WTC11 (cell line): ENCODE data around the gene TAF6. TPM values are rescaled to one million over a fixed set of nuclear protein-coding genes. Genes with fewer than 3 reads are reported as not detected.

Experiments used
- CREM ChIP-seq: sonication (generic); formaldehyde crosslinking; IDR thresholded peaks from 2 replicates; pipeline ENCODE4 v1.8.1; 2022; ENCODE audit warnings: mild to moderate bottlenecking, missing genetic modification reagents, moderate library complexity
- E2F5 ChIP-seq: sonication (generic); formaldehyde crosslinking; IDR thresholded peaks from 2 replicates; pipeline ENCODE4 v1.8.1; 2022; ENCODE audit warnings: mild to moderate bottlenecking, moderate library complexity, missing genetic modification reagents
- ETV6 ChIP-seq: sonication (generic); formaldehyde crosslinking; IDR thresholded peaks from 2 replicates; pipeline ENCODE4 v1.8.1; 2022; ENCODE audit warnings: mild to moderate bottlenecking, missing genetic modification reagents
- FOXK1 ChIP-seq: sonication (generic); formaldehyde crosslinking; IDR thresholded peaks from 2 replicates; pipeline ENCODE4 v1.8.0; 2022; ENCODE audit warnings: mild to moderate bottlenecking, moderate library complexity, missing genetic modification reagents
- MAX ChIP-seq: sonication (generic); formaldehyde crosslinking; IDR thresholded peaks from 2 replicates; pipeline ENCODE4 v1.8.0; 2022; ENCODE audit warnings: mild to moderate bottlenecking, missing genetic modification reagents
- SMAD3 ChIP-seq: sonication (generic); formaldehyde crosslinking; IDR thresholded peaks from 2 replicates; pipeline ENCODE4 v1.8.0; 2022; ENCODE audit warnings: missing genetic modification reagents, mild to moderate bottlenecking, borderline replicate concordance
- ZNF232 ChIP-seq: sonication (generic); formaldehyde crosslinking; IDR thresholded peaks from 2 replicates; pipeline ENCODE4 v1.8.0; 2022; ENCODE audit warnings: mild to moderate bottlenecking, missing genetic modification reagents
- ZNF263 ChIP-seq: sonication (generic); formaldehyde crosslinking; IDR thresholded peaks from 2 replicates; pipeline ENCODE4 v1.8.1; 2022; ENCODE audit warnings: low read depth, mild to moderate bottlenecking, moderate library complexity, missing genetic modification reagents
- ZSCAN18 ChIP-seq: fragments of 250-450 bp; sonication (Bioruptor Pico); IDR thresholded peaks from 2 replicates; pipeline ENCODE4 v2.1.2; 2022; ENCODE audit warnings: mild to moderate bottlenecking, moderate library complexity
- total RNA-seq: library from RNA; stranded (reverse); gene quantifications from 3 replicates; pipeline ENCODE4 v1.2.3, GENCODE V29; 2021
- TF ChIP-seq, protein P1 (sequence below): fragments of 250-450 bp; sonication (Bioruptor Pico); conservative IDR thresholded peaks from 2 replicates; pipeline ENCODE4 v1.9.0; 2021; ENCODE audit warnings: mild to moderate bottlenecking
- TF ChIP-seq, protein P2 (sequence below): sonication (generic); formaldehyde crosslinking; IDR thresholded peaks from 2 replicates; pipeline ENCODE4 v1.8.1; 2023; ENCODE audit warnings: mild to moderate bottlenecking, moderate library complexity, missing genetic modification reagents
- TF ChIP-seq, protein P3 (sequence below): fragments of 250-450 bp; sonication (Bioruptor Pico); IDR thresholded peaks from 2 replicates; pipeline ENCODE4 v1.8.0; 2021; ENCODE audit warnings: mild to moderate bottlenecking
- TF ChIP-seq, protein P4 (sequence below): sonication (generic); formaldehyde crosslinking; IDR thresholded peaks from 2 replicates; pipeline ENCODE4 v1.8.1; 2022; ENCODE audit warnings: missing genetic modification reagents, borderline replicate concordance

Gene TAF6
- total RNA-seq, 1 experiment from 2014 or later: 121 TPM

GRCh38 chr7:100126931-100127865 is 8.0 kb upstream of the TAF6 start, which contains the start of gene MBLAC1 (continued):
- TF ChIP-seq, protein P1, sequence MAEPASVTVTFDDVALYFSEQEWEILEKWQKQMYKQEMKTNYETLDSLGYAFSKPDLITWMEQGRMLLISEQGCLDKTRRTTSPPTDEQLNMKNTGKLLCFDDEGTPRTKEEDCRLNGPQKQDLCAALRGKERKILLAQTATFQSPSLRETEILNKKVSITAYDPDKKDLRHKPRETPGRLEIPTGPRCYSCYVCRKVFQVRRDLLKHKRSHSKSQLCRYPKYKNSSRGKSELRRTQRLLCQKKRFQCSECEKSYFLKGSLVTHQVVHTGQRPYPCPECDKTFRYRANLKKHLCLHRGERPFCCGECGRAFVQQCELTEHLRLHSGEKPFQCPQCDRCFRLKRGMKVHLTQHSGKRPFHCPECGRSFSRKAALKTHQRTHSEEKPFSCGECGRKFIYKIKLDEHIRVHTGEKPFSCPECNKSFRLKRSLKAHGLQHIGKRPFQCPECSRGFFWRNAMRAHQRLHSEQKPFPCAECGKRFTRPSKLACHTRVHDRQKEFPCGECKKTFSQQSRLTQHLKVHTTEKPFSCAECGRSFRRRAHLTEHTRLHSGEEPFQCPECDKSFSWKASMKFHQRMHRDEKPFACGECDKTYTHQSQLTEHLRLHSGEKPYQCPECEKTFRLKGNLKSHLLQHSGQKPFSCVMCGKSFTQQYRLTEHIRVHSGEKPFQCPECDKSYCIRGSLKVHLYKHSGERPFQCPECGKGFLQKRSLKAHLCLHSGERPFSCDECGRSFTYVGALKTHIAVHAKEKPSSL (CRISPR knock-in tag): no peak
- TF ChIP-seq, protein P2, sequence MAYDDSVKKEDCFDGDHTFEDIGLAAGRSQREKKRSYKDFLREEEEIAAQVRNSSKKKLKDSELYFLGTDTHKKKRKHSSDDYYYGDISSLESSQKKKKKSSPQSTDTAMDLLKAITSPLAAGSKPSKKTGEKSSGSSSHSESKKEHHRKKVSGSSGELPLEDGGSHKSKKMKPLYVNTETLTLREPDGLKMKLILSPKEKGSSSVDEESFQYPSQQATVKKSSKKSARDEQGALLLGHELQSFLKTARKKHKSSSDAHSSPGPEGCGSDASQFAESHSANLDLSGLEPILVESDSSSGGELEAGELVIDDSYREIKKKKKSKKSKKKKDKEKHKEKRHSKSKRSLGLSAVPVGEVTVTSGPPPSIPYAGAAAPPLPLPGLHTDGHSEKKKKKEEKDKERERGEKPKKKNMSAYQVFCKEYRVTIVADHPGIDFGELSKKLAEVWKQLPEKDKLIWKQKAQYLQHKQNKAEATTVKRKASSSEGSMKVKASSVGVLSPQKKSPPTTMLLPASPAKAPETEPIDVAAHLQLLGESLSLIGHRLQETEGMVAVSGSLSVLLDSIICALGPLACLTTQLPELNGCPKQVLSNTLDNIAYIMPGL (CRISPR knock-in tag): peak; percentile 92
- no peak for TF ChIP-seq ZSCAN18 (CRISPR knock-in tag)
- TF ChIP-seq, protein P3, sequence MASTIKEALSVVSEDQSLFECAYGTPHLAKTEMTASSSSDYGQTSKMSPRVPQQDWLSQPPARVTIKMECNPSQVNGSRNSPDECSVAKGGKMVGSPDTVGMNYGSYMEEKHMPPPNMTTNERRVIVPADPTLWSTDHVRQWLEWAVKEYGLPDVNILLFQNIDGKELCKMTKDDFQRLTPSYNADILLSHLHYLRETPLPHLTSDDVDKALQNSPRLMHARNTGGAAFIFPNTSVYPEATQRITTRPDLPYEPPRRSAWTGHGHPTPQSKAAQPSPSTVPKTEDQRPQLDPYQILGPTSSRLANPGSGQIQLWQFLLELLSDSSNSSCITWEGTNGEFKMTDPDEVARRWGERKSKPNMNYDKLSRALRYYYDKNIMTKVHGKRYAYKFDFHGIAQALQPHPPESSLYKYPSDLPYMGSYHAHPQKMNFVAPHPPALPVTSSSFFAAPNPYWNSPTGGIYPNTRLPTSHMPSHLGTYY: peak; percentile 23; the same call in 1 of the 2 replicates
- no peak for TF ChIP-seq ZNF263
- TF ChIP-seq CREM (CRISPR knock-in tag): peak; percentile 61; the same call in 1 of the 2 replicates
- TF ChIP-seq ZNF232 (CRISPR knock-in tag): no peak
- TF ChIP-seq FOXK1 (CRISPR knock-in tag): peak; percentile 12; the same call in 1 of the 2 replicates
- TF ChIP-seq E2F5 (CRISPR knock-in tag): peak; percentile 23; the same call in 1 of the 2 replicates
- peak; percentile 60; the same call in 1 of the 2 replicates for TF ChIP-seq ETV6
- TF ChIP-seq, protein P4, sequence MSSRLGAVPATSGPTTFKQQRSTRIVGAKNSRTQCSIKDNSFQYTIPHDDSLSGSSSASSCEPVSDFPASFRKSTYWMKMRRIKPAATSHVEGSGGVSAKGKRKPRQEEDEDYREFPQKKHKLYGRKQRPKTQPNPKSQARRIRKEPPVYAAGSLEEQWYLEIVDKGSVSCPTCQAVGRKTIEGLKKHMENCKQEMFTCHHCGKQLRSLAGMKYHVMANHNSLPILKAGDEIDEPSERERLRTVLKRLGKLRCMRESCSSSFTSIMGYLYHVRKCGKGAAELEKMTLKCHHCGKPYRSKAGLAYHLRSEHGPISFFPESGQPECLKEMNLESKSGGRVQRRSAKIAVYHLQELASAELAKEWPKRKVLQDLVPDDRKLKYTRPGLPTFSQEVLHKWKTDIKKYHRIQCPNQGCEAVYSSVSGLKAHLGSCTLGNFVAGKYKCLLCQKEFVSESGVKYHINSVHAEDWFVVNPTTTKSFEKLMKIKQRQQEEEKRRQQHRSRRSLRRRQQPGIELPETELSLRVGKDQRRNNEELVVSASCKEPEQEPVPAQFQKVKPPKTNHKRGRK (CRISPR knock-in tag): no peak
- TF ChIP-seq SMAD3 (CRISPR knock-in tag): 0 out of 2 replicates have a peak, but pooled peaks have one; percentile 32
- TF ChIP-seq MAX (CRISPR knock-in tag): peak; percentile 41
